HepG2 (cell line): ENCODE measurements around the gene SNF8. TPM values are rescaled to one million over a fixed set of nuclear protein-coding genes. Genes with fewer than 3 reads are reported as not detected.

ENCODE experiments used
- DPF2 ChIP-seq: sonication (generic); formaldehyde crosslinking; IDR thresholded peaks from 2 replicates; pipeline ENCODE4 v1.4.0; 2020; ENCODE audit warnings: mild to moderate bottlenecking, low read depth, missing genetic modification reagents, borderline replicate concordance
- ELF4 ChIP-seq: sonication (generic); formaldehyde crosslinking; IDR thresholded peaks from 2 replicates; pipeline ENCODE4 v1.5.0; 2020; ENCODE audit warnings: missing genetic modification reagents, mild to moderate bottlenecking, moderate library complexity, borderline replicate concordance
- ETV6 ChIP-seq: sonication (generic); formaldehyde crosslinking; conservative IDR thresholded peaks from 2 replicates; pipeline ENCODE4 v1.4.0; 2020; ENCODE audit warnings: missing genetic modification reagents
- KDM5B ChIP-seq: sonication (generic); formaldehyde crosslinking; IDR thresholded peaks from 2 replicates; pipeline ENCODE4 v1.4.0; 2020; ENCODE audit warnings: missing genetic modification reagents, mild to moderate bottlenecking, borderline replicate concordance
- KLF9 ChIP-seq: IDR thresholded peaks from 2 replicates; pipeline ENCODE4 v1.6.1; 2016; ENCODE audit warnings: low read depth
- MAZ ChIP-seq, 2 experiments: sonication (generic) in 1 of 2; formaldehyde crosslinking in 1 of 2; IDR thresholded peaks; 2 replicates each; pipeline versions ENCODE4 v1.5.0 to v1.6.1; 2012 to 2020; ENCODE audit warnings: low read depth in 2 of 2, mild to moderate bottlenecking in 2 of 2, borderline replicate concordance in 1 of 2, improper control_type of control experiment in 1 of 2, low read length in 1 of 2, missing genetic modification reagents in 1 of 2, moderate library complexity in 1 of 2
- MEIS1 ChIP-seq: sonication (generic); formaldehyde crosslinking; IDR thresholded peaks from 2 replicates; pipeline ENCODE4 v1.9.0; 2021; ENCODE audit warnings: mild to moderate bottlenecking, missing genetic modification reagents, moderate library complexity, borderline replicate concordance
- NCOR1 ChIP-seq: fragments of 200-600 bp; sonication (generic); IDR thresholded peaks from 2 replicates; pipeline ENCODE4 v1.7.0; 2017; ENCODE audit warnings: antibody characterized with exemption, low read length, borderline replicate concordance
- NFE2L1 ChIP-seq: sonication (generic); formaldehyde crosslinking; IDR thresholded peaks from 2 replicates; pipeline ENCODE4 v1.4.0; 2020; ENCODE audit warnings: missing genetic modification reagents, mild to moderate bottlenecking, borderline replicate concordance
- RAD51 ChIP-seq: fragments of 450-650 bp; IDR thresholded peaks from 2 replicates; pipeline ENCODE4 v1.6.1; 2016; ENCODE audit warnings: borderline replicate concordance
- SAP130 ChIP-seq: IDR thresholded peaks from 2 replicates; pipeline ENCODE4 v1.6.1; 2016; ENCODE audit warnings: low read depth
- TEAD2 ChIP-seq: sonication (generic); formaldehyde crosslinking; IDR thresholded peaks from 2 replicates; pipeline ENCODE4 v1.9.0; 2021; ENCODE audit warnings: missing genetic modification reagents
- ZMYM3 ChIP-seq: sonication (generic); formaldehyde crosslinking; IDR thresholded peaks from 2 replicates; pipeline ENCODE4 v1.5.1; 2020; ENCODE audit warnings: mild to moderate bottlenecking, missing genetic modification reagents
- ZNF274 ChIP-seq: sonication (generic); formaldehyde crosslinking; IDR thresholded peaks from 2 replicates; pipeline ENCODE4 v1.5.1; 2020; ENCODE audit warnings: mild to moderate bottlenecking, missing genetic modification reagents
- ZNF317 ChIP-seq: sonication (generic); formaldehyde crosslinking; IDR thresholded peaks from 2 replicates; pipeline ENCODE4 v1.5.0; 2020; ENCODE audit warnings: mild to moderate bottlenecking, missing genetic modification reagents
- ZNF563 ChIP-seq: sonication (generic); formaldehyde crosslinking; IDR thresholded peaks from 2 replicates; pipeline ENCODE4 v1.8.0; 2022; ENCODE audit warnings: mild to moderate bottlenecking, moderate library complexity, missing genetic modification reagents
- ZNF589 ChIP-seq: sonication (generic); formaldehyde crosslinking; conservative IDR thresholded peaks from 2 replicates; pipeline ENCODE4 v1.8.0; 2022; ENCODE audit warnings: mild to moderate bottlenecking, moderate library complexity, missing genetic modification reagents
- polyA plus RNA-seq, 8 experiments: library from polyadenylated mRNA; depleted of rRNA in 3 of 8; stranded (reverse) in 7 of 8; unstranded in 1 of 8; fragments of >200 nt; fragmentation: Illumina TruSeq in 4 of 8; extraction: Trizol in 4 of 8; gene quantifications; 2 replicates each; pipeline versions ENCODE4 v1.2.1 to v1.2.3, GENCODE V29; 2011 to 2016; ENCODE audit warnings: low read depth in 4 of 8, missing spikeins in 1 of 8, mixed read lengths in 1 of 8; ENCODE audit not compliant: insufficient read depth in 1 of 8
- total RNA-seq, 5 experiments: library from RNA; depleted of rRNA; stranded (reverse); fragments of >200 nt; fragmentation: Illumina TruSeq; extraction: Trizol; gene quantifications; 2 replicates each; pipeline ENCODE4 v1.2.3, GENCODE V29; 2016; ENCODE audit warnings: low read depth in 1 of 5
- TF ChIP-seq, protein P1 (sequence below): sonication (generic); formaldehyde crosslinking; IDR thresholded peaks from 2 replicates; pipeline ENCODE4 v1.4.0; 2020; ENCODE audit warnings: mild to moderate bottlenecking, missing genetic modification reagents, borderline replicate concordance
- TF ChIP-seq, protein P2 (sequence below): sonication (generic); formaldehyde crosslinking; IDR thresholded peaks from 2 replicates; pipeline ENCODE4 v1.4.0; 2020; ENCODE audit warnings: missing genetic modification reagents
- TF ChIP-seq, protein P3 (sequence below): IDR thresholded peaks from 2 replicates; pipeline ENCODE4 v1.4.0; 2020; ENCODE audit warnings: mild to moderate bottlenecking, missing genetic modification reagents
- TF ChIP-seq, protein P4 (sequence below): sonication (generic); formaldehyde crosslinking; IDR thresholded peaks from 2 replicates; pipeline ENCODE4 v1.4.0; 2020; ENCODE audit warnings: missing genetic modification reagents

Gene SNF8
- total and polyA plus RNA-seq, 2 of the 13 experiments (the other 11 are each of a cell fraction or from before 2014, with no cell fraction given) = 114 to 153 TPM

DNA sequence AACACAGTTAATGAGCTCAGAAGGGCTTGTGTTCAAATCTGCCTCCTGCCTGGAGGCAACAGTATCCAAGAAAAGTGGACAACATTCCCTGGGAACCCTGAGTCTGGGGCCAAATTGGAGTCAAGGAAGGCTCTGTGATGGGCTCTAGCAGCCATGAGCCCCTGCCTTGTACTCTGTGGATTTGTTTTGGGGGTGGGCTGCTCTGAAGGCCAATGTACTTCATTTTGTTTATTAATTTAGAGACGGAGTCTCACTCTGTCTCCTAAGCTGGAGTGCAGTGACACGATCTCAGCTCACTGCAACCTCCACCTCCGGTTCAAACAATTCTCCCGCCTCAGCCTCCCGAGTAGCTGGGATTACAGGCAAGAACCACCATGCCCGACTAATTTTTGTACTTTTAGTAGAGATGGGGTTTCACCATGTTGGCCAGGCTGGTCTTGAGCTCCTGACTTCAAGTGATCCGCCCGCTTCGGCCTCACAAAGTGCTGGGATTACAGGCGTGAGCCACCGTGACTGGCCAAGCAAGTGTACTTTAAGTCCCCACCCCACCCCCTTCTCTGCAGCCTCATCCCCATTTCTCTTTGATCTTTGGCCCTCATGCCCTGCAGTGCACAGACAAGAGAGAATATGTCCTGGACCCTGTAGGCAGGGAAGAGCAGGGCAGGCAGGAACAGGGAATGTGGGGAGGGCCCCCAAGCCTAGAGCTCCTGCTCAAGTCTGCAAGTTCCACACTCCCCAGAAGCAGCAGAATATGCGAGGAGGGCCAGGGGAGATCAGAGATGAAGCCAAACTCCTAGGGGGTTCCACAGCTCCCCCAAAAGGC, 26.4 kb upstream of the SNF8 start (continued):
- TF ChIP-seq, protein P1, sequence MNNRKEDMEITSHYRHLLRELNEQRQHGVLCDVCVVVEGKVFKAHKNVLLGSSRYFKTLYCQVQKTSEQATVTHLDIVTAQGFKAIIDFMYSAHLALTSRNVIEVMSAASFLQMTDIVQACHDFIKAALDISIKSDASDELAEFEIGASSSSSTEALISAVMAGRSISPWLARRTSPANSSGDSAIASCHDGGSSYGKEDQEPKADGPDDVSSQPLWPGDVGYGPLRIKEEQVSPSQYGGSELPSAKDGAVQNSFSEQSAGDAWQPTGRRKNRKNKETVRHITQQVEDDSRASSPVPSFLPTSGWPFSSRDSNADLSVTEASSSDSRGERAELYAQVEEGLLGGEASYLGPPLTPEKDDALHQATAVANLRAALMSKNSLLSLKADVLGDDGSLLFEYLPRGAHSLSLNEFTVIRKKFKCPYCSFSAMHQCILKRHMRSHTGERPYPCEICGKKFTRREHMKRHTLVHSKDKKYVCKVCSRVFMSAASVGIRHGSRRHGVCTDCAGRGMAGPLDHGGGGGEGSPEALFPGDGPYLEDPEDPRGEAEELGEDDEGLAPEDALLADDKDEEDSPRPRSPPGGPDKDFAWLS (CRISPR knock-in tag) = 0 out of 2 replicates have a peak, but pooled peaks have one; percentile 84
- peak; percentile 56; the same call in 1 of the 2 replicates for TF ChIP-seq ZNF274 (CRISPR knock-in tag)
- peak; percentile 89 for TF ChIP-seq DPF2 (CRISPR knock-in tag)
- TF ChIP-seq, protein P2, sequence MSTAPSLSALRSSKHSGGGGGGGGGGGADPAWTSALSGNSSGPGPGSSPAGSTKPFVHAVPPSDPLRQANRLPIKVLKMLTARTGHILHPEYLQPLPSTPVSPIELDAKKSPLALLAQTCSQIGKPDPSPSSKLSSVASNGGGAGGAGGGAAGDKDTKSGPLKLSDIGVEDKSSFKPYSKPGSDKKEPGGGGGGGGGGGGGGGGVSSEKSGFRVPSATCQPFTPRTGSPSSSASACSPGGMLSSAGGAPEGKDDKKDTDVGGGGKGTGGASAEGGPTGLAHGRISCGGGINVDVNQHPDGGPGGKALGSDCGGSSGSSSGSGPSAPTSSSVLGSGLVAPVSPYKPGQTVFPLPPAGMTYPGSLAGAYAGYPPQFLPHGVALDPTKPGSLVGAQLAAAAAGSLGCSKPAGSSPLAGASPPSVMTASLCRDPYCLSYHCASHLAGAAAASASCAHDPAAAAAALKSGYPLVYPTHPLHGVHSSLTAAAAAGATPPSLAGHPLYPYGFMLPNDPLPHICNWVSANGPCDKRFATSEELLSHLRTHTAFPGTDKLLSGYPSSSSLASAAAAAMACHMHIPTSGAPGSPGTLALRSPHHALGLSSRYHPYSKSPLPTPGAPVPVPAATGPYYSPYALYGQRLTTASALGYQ = peak; percentile 83; the same call in 1 of the 2 replicates
- no peak for TF ChIP-seq RAD51
- TF ChIP-seq ZNF317 (CRISPR knock-in tag) = peak; percentile 60; the same call in 1 of the 2 replicates
- no peak for TF ChIP-seq ETV6 (CRISPR knock-in tag)
- TF ChIP-seq, protein P3, sequence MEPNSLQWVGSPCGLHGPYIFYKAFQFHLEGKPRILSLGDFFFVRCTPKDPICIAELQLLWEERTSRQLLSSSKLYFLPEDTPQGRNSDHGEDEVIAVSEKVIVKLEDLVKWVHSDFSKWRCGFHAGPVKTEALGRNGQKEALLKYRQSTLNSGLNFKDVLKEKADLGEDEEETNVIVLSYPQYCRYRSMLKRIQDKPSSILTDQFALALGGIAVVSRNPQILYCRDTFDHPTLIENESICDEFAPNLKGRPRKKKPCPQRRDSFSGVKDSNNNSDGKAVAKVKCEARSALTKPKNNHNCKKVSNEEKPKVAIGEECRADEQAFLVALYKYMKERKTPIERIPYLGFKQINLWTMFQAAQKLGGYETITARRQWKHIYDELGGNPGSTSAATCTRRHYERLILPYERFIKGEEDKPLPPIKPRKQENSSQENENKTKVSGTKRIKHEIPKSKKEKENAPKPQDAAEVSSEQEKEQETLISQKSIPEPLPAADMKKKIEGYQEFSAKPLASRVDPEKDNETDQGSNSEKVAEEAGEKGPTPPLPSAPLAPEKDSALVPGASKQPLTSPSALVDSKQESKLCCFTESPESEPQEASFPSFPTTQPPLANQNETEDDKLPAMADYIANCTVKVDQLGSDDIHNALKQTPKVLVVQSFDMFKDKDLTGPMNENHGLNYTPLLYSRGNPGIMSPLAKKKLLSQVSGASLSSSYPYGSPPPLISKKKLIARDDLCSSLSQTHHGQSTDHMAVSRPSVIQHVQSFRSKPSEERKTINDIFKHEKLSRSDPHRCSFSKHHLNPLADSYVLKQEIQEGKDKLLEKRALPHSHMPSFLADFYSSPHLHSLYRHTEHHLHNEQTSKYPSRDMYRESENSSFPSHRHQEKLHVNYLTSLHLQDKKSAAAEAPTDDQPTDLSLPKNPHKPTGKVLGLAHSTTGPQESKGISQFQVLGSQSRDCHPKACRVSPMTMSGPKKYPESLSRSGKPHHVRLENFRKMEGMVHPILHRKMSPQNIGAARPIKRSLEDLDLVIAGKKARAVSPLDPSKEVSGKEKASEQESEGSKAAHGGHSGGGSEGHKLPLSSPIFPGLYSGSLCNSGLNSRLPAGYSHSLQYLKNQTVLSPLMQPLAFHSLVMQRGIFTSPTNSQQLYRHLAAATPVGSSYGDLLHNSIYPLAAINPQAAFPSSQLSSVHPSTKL (CRISPR knock-in tag) = peak; percentile 92
- TF ChIP-seq NFE2L1 (CRISPR knock-in tag) = no peak
- TF ChIP-seq MAZ (IDR thresholded peaks at IDR 0.05; ENCODE audit: borderline replicate concordance, low read depth, low read length) = peak; percentile 55; the same call in 1 of the 2 replicates
- 0 out of 2 replicates have a peak, but pooled peaks have one; percentile 54 for TF ChIP-seq MAZ (CRISPR knock-in tag; IDR thresholded peaks at IDR 0.05; ENCODE audit: low read depth)
- no peak for TF ChIP-seq ELF4
- TF ChIP-seq ZNF589 = peak; percentile 93
- no peak for TF ChIP-seq KDM5B (CRISPR knock-in tag)
- no peak; the same call in 1 of the 2 replicates for TF ChIP-seq KLF9 (CRISPR knock-in tag)
- no peak for TF ChIP-seq TEAD2 (CRISPR knock-in tag)
- peak; percentile 97 for TF ChIP-seq ZMYM3 (CRISPR knock-in tag)
- TF ChIP-seq SAP130 (CRISPR knock-in tag) = peak; percentile 93
- TF ChIP-seq, protein P4, sequence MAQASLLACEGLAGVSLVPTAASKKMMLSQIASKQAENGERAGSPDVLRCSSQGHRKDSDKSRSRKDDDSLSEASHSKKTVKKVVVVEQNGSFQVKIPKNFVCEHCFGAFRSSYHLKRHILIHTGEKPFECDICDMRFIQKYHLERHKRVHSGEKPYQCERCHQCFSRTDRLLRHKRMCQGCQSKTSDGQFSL (CRISPR knock-in tag) = peak; percentile 42; the same call in 1 of the 2 replicates
- TF ChIP-seq NCOR1 = peak; percentile 88
- TF ChIP-seq MEIS1 (CRISPR knock-in tag) = no peak
- TF ChIP-seq ZNF563 = peak; percentile 53; the same call in 1 of the 2 replicates
